ENCODE data around the gene SAP25.

- TF ChIP-seq CTCF (IDR thresholded peaks at IDR 0.05; ENCODE audit: low read length) (no peak), EZH2 (optimal IDR thresholded peaks at IDR 0.05; ENCODE audit: low read depth, low read length) (no peak), EZH2phosphoT487 (IDR thresholded peaks at IDR 0.05; ENCODE audit: low read length) (no peak)
These were observed 4.8 kb upstream of the SAP25 start for GRCh38 chr7:100578246-100579183.

Data from MM.1S (cell line).